ENCODE data around the gene SIKE1. TPM values are rescaled to one million over a fixed set of nuclear protein-coding genes. Genes with fewer than 3 reads are reported as not detected.

SIKE1 gene
- total and polyA plus RNA-seq, 4 donors = 36.5 to 126 (median 67.0) TPM

- DNase-seq (ENCODE audit: low read depth in 4 of 6, low spot score in 6 of 6) = no peak
- H3K9me3 ChIP-seq (ENCODE audit: control insufficient read depth, insufficient read depth, low read length) = no peaks in the 10 kb centered on the region
- no peak overlapping the region for H3K27ac ChIP-seq (ENCODE audit: low read depth, low read length)
- no peak overlapping the region for H3K4me3 ChIP-seq (ENCODE audit: low read depth, low read length)
- H3K4me1 ChIP-seq (ENCODE audit: control insufficient read depth, insufficient read depth, low read length) = no peaks in the 10 kb centered on the region
- no peaks in the 10 kb centered on the region for H3K27me3 ChIP-seq (ENCODE audit: control insufficient read depth, insufficient read depth, low read length)
- H3K36me3 ChIP-seq (ENCODE audit: control insufficient read depth, insufficient read depth, low read length) = peaks cover 17% of the 10 kb centered on the region
- WGBS (ENCODE audit: insufficient coverage) = 100% methylated on average over 3 of the region's 11 CpGs
These were observed 38.3 kb downstream of the SIKE1 start for GRCh38 chr1:114741963-114742746.

GRCh38 chr1:114740331-114740730, 40.2 kb downstream of the SIKE1 start:
- WGBS (ENCODE audit: insufficient coverage) = no CpG with 5 or more reads among the region's 1 CpG
- DNase-seq (ENCODE audit: low read depth in 4 of 6, low spot score in 6 of 6) = no peak
- Histone ChIP-seq H3K4me1 (ENCODE audit: control insufficient read depth, insufficient read depth, low read length) (no peaks in the 10 kb centered on the region), H3K27me3 (ENCODE audit: control insufficient read depth, insufficient read depth, low read length) (no peaks in the 10 kb centered on the region), H3K27ac (ENCODE audit: low read depth, low read length) (no peak overlapping the region), H3K36me3 (ENCODE audit: control insufficient read depth, insufficient read depth, low read length) (peaks cover 26% of the 10 kb centered on the region), H3K9me3 (ENCODE audit: control insufficient read depth, insufficient read depth, low read length) (no peaks in the 10 kb centered on the region), H3K4me3 (ENCODE audit: low read depth, low read length) (no peak overlapping the region)

- no peak for DNase-seq (ENCODE audit: low read depth in 4 of 6, low spot score in 6 of 6)
- no peaks in the 10 kb centered on the region for H3K4me1 ChIP-seq (ENCODE audit: control insufficient read depth, insufficient read depth, low read length)
- WGBS (ENCODE audit: insufficient coverage) = no CpG with 5 or more reads among the region's 6 CpGs
- H3K36me3 ChIP-seq (ENCODE audit: control insufficient read depth, insufficient read depth, low read length) = peaks cover 28% of the 10 kb centered on the region
- no peak overlapping the region for H3K27ac ChIP-seq (ENCODE audit: low read depth, low read length)
- no peaks in the 10 kb centered on the region for H3K27me3 ChIP-seq (ENCODE audit: control insufficient read depth, insufficient read depth, low read length)
- no peak overlapping the region for H3K4me3 ChIP-seq (ENCODE audit: low read depth, low read length)
- H3K9me3 ChIP-seq (ENCODE audit: control insufficient read depth, insufficient read depth, low read length) = no peaks in the 10 kb centered on the region
These were observed 43.1 kb downstream of the SIKE1 start for GRCh38 chr1:114737314-114737849.

- WGBS (ENCODE audit: insufficient coverage) = no CpG with 5 or more reads among the region's 1 CpG
- Histone ChIP-seq H3K27me3 (ENCODE audit: control insufficient read depth, insufficient read depth, low read length) (no peaks in the 10 kb centered on the region), H3K9me3 (ENCODE audit: control insufficient read depth, insufficient read depth, low read length) (no peaks in the 10 kb centered on the region), H3K4me1 (ENCODE audit: control insufficient read depth, insufficient read depth, low read length) (no peaks in the 10 kb centered on the region), H3K27ac (ENCODE audit: low read depth, low read length) (no peak overlapping the region), H3K36me3 (ENCODE audit: control insufficient read depth, insufficient read depth, low read length) (peaks cover 26% of the 10 kb centered on the region), H3K4me3 (ENCODE audit: low read depth, low read length) (no peak overlapping the region)
- DNase-seq (ENCODE audit: low read depth in 4 of 6, low spot score in 6 of 6) = no peak
These were observed 45.0 kb downstream of the SIKE1 start for GRCh38 chr1:114735479-114735878.

- WGBS (ENCODE audit: insufficient coverage) = no CpG with 5 or more reads among the region's 1 CpG
- no peaks in the 10 kb centered on the region for H3K4me1 ChIP-seq (ENCODE audit: control insufficient read depth, insufficient read depth, low read length)
- no peak overlapping the region for H3K27ac ChIP-seq (ENCODE audit: low read depth, low read length)
- peaks cover 18% of the 10 kb centered on the region for H3K36me3 ChIP-seq (ENCODE audit: control insufficient read depth, insufficient read depth, low read length)
- H3K27me3 ChIP-seq (ENCODE audit: control insufficient read depth, insufficient read depth, low read length) = no peaks in the 10 kb centered on the region
- DNase-seq (ENCODE audit: low read depth in 4 of 6, low spot score in 6 of 6) = no peak
- no peaks in the 10 kb centered on the region for H3K9me3 ChIP-seq (ENCODE audit: control insufficient read depth, insufficient read depth, low read length)
- no peak overlapping the region for H3K4me3 ChIP-seq (ENCODE audit: low read depth, low read length)
These were observed 50.7 kb downstream of the SIKE1 start for GRCh38 chr1:114729782-114730181.

GRCh38 chr1:114728553-114728952, 51.9 kb downstream of the SIKE1 start:
- Histone ChIP-seq H3K36me3 (ENCODE audit: control insufficient read depth, insufficient read depth, low read length) (peaks cover 24% of the 10 kb centered on the region), H3K4me1 (ENCODE audit: control insufficient read depth, insufficient read depth, low read length) (no peaks in the 10 kb centered on the region), H3K27me3 (ENCODE audit: control insufficient read depth, insufficient read depth, low read length) (no peaks in the 10 kb centered on the region), H3K9me3 (ENCODE audit: control insufficient read depth, insufficient read depth, low read length) (no peaks in the 10 kb centered on the region), H3K4me3 (ENCODE audit: low read depth, low read length) (no peak overlapping the region), H3K27ac (ENCODE audit: low read depth, low read length) (no peak overlapping the region)
- DNase-seq (ENCODE audit: low read depth in 4 of 6, low spot score in 6 of 6) = no peak
- WGBS (ENCODE audit: insufficient coverage) = no CpG with 5 or more reads among the region's 2 CpGs

- Histone ChIP-seq H3K4me3 (ENCODE audit: low read depth, low read length) (no peak overlapping the region), H3K27ac (ENCODE audit: low read depth, low read length) (no peak overlapping the region), H3K4me1 (ENCODE audit: control insufficient read depth, insufficient read depth, low read length) (no peaks in the 10 kb centered on the region), H3K9me3 (ENCODE audit: control insufficient read depth, insufficient read depth, low read length) (no peaks in the 10 kb centered on the region), H3K27me3 (ENCODE audit: control insufficient read depth, insufficient read depth, low read length) (no peaks in the 10 kb centered on the region), H3K36me3 (ENCODE audit: control insufficient read depth, insufficient read depth, low read length) (peaks cover 40% of the 10 kb centered on the region)
- WGBS (ENCODE audit: insufficient coverage) = 71% methylated on average over 1 of the region's 1 CpG
- no peak for DNase-seq (ENCODE audit: low read depth in 4 of 6, low spot score in 6 of 6)
These were observed 55.3 kb downstream of the SIKE1 start for GRCh38 chr1:114725230-114725629.

GRCh38 chr1:114723915-114724314, 56.6 kb downstream of the SIKE1 start:
- no peak for DNase-seq (ENCODE audit: low read depth in 4 of 6, low spot score in 6 of 6)
- Histone ChIP-seq H3K4me3 (ENCODE audit: low read depth, low read length) (no peak overlapping the region), H3K27ac (ENCODE audit: low read depth, low read length) (no peak overlapping the region), H3K27me3 (ENCODE audit: control insufficient read depth, insufficient read depth, low read length) (no peaks in the 10 kb centered on the region), H3K36me3 (ENCODE audit: control insufficient read depth, insufficient read depth, low read length) (peaks cover 45% of the 10 kb centered on the region), H3K9me3 (ENCODE audit: control insufficient read depth, insufficient read depth, low read length) (no peaks in the 10 kb centered on the region), H3K4me1 (ENCODE audit: control insufficient read depth, insufficient read depth, low read length) (no peaks in the 10 kb centered on the region)
- WGBS (ENCODE audit: insufficient coverage) = no CpG with 5 or more reads among the region's 1 CpG

- Histone ChIP-seq H3K4me3 (ENCODE audit: low read depth, low read length) (no peak overlapping the region), H3K27me3 (ENCODE audit: control insufficient read depth, insufficient read depth, low read length) (no peaks in the 10 kb centered on the region), H3K9me3 (ENCODE audit: control insufficient read depth, insufficient read depth, low read length) (no peaks in the 10 kb centered on the region), H3K27ac (ENCODE audit: low read depth, low read length) (no peak overlapping the region), H3K4me1 (ENCODE audit: control insufficient read depth, insufficient read depth, low read length) (no peaks in the 10 kb centered on the region), H3K36me3 (ENCODE audit: control insufficient read depth, insufficient read depth, low read length) (peaks cover 46% of the 10 kb centered on the region)
- no CpG with 5 or more reads among the region's 1 CpG for WGBS (ENCODE audit: insufficient coverage)
- DNase-seq (ENCODE audit: low read depth in 4 of 6, low spot score in 6 of 6) = no peak
These were observed 57.0 kb downstream of the SIKE1 start for GRCh38 chr1:114723457-114723856.

- H3K4me3 ChIP-seq (ENCODE audit: low read depth, low read length) = no peak overlapping the region
- H3K9me3 ChIP-seq (ENCODE audit: control insufficient read depth, insufficient read depth, low read length) = no peaks in the 10 kb centered on the region
- H3K4me1 ChIP-seq (ENCODE audit: control insufficient read depth, insufficient read depth, low read length) = no peaks in the 10 kb centered on the region
- H3K36me3 ChIP-seq (ENCODE audit: control insufficient read depth, insufficient read depth, low read length) = peaks cover 44% of the 10 kb centered on the region
- WGBS (ENCODE audit: insufficient coverage) = 95% methylated on average over 3 of the region's 4 CpGs
- no peak overlapping the region for H3K27ac ChIP-seq (ENCODE audit: low read depth, low read length)
- no peaks in the 10 kb centered on the region for H3K27me3 ChIP-seq (ENCODE audit: control insufficient read depth, insufficient read depth, low read length)
- DNase-seq (ENCODE audit: low read depth in 4 of 6, low spot score in 6 of 6) = no peak
These were observed 60.0 kb downstream of the SIKE1 start for GRCh38 chr1:114720492-114720891.
